PC-3 (cell line): ENCODE results near the gene ENTPD1. TPM values are rescaled to one million over a fixed set of nuclear protein-coding genes. Genes with fewer than 3 reads are reported as not detected.

Source experiments
- ATAC-seq: fragments of 200-7000 bp; cut with Tn5 transposase; 2 replicates; pipeline ENCODE4 v1.9.1; 2020; ENCODE audit warnings: mild to moderate bottlenecking, moderate library complexity
- BruUV-seq: library from RNA; stranded (reverse); fragments of 400-500 nt; replicated peaks from 2 replicates; lab custom pipeline; 2021; lab: Mats Ljungman, UMichigan
- CTCF ChIA-PET: fragments of 300-600 bp; sonication (Branson Sonifier 250); formaldehyde crosslinking; loops from one replicate; lab custom pipeline; 2022; ENCODE audit warnings: antibody characterized with exemption; lab: Charles Lee
- POLR2A ChIA-PET: fragments of 300-600 bp; sonication (Branson Sonifier 250); formaldehyde crosslinking; loops from one replicate; lab custom pipeline; 2022; ENCODE audit warnings: antibody characterized with exemption; ENCODE audit not compliant: unreplicated experiment; lab: Charles Lee
- DNase-seq: peaks from one replicate; pipeline ENCODE4 v3.0.0-alpha.2; 2015
- H2AFZ ChIP-seq: fragments of 300-600 bp; sonication (generic); 2 replicates; pipeline ENCODE4 v1.6.0; 2016; ENCODE audit warnings: antibody characterized with exemption, low read length
- H3F3A ChIP-seq: fragments of 300-600 bp; sonication (generic); one replicate; pipeline ENCODE4 v1.6.0; 2017; ENCODE audit warnings: antibody characterized with exemption, low read length, control low read depth, mild to moderate bottlenecking; ENCODE audit not compliant: unreplicated experiment
- H3K27ac ChIP-seq: fragments of 300-600 bp; sonication (generic); 2 replicates; pipeline ENCODE4 v1.5.1; 2016; ENCODE audit warnings: mild to moderate bottlenecking, low read length
- H3K27me3 ChIP-seq: fragments of 300-600 bp; sonication (generic); 2 replicates; pipeline ENCODE4 v1.6.1; 2016; ENCODE audit warnings: low read length, mixed read lengths
- H3K36me3 ChIP-seq: fragments of 300-600 bp; sonication (generic); 2 replicates; pipeline ENCODE4 v1.6.1; 2016; ENCODE audit warnings: low read depth, mixed run types, low read length, mixed read lengths
- H3K4me1 ChIP-seq: fragments of 300-600 bp; sonication (generic); 2 replicates; pipeline ENCODE4 v1.5.1; 2016; ENCODE audit warnings: low read length; ENCODE audit not compliant: insufficient read depth
- H3K4me2 ChIP-seq: fragments of 300-600 bp; sonication (generic); 2 replicates; pipeline ENCODE4 v1.6.0; 2016; ENCODE audit warnings: low read length
- H3K4me3 ChIP-seq: fragments of 300-600 bp; sonication (generic); 2 replicates; pipeline ENCODE4 v1.5.1; 2016; ENCODE audit warnings: mild to moderate bottlenecking, low read length, mixed read lengths
- H3K79me2 ChIP-seq: fragments of 300-600 bp; sonication (generic); 2 replicates; pipeline ENCODE4 v1.6.1; 2017; ENCODE audit warnings: low read length, mixed read lengths
- H3K9ac ChIP-seq: fragments of 300-600 bp; sonication (generic); 2 replicates; pipeline ENCODE4 v1.6.0; 2016; ENCODE audit warnings: mild to moderate bottlenecking, low read length
- H3K9me2 ChIP-seq: fragments of 300-600 bp; sonication (generic); replicated peaks from 2 replicates; pipeline ENCODE4 v1.6.1; 2016; ENCODE audit warnings: mixed run types, low read length, mixed read lengths
- H3K9me3 ChIP-seq: fragments of 300-600 bp; sonication (generic); 2 replicates; pipeline ENCODE4 v1.6.1; 2016; ENCODE audit warnings: low read length, mixed read lengths
- H4K20me1 ChIP-seq: fragments of 300-600 bp; sonication (generic); 2 replicates; pipeline ENCODE4 v1.6.1; 2016; ENCODE audit warnings: low read length, mixed read lengths
- EZH2 ChIP-seq: fragments of 300-600 bp; sonication (generic); IDR thresholded peaks from one replicate; pipeline ENCODE4 v1.6.1; 2017; ENCODE audit warnings: antibody characterized with exemption, mild to moderate bottlenecking, low read length; ENCODE audit not compliant: unreplicated experiment
- EZH2phosphoT487 ChIP-seq: fragments of 300-600 bp; sonication (generic); IDR thresholded peaks from 2 replicates; pipeline ENCODE4 v1.6.1; 2018; ENCODE audit warnings: mild to moderate bottlenecking, antibody characterized with exemption, low read length, borderline replicate concordance
- intact Hi-C: fragments of 100-400 bp; cut with micrococcal nuclease; formaldehyde crosslinking; loops from 2 replicates; pipeline ENCODE4 v1.9.0; 2023
- total RNA-seq: library from RNA; depleted of rRNA; stranded (reverse); fragments of >200 nt; gene quantifications from 2 replicates; pipeline ENCODE4 v1.2.3, GENCODE V29; 2014
- TF ChIP-seq, protein P1 (sequence below): fragments of 300-600 bp; sonication (generic); conservative IDR thresholded peaks from 2 replicates; pipeline ENCODE4 v1.5.1; 2017; ENCODE audit warnings: antibody characterized with exemption, low read depth, mild to moderate bottlenecking, low read length

The ENTPD1 gene
- total RNA-seq, 1 experiment from 2014 or later: not detected

DNA sequence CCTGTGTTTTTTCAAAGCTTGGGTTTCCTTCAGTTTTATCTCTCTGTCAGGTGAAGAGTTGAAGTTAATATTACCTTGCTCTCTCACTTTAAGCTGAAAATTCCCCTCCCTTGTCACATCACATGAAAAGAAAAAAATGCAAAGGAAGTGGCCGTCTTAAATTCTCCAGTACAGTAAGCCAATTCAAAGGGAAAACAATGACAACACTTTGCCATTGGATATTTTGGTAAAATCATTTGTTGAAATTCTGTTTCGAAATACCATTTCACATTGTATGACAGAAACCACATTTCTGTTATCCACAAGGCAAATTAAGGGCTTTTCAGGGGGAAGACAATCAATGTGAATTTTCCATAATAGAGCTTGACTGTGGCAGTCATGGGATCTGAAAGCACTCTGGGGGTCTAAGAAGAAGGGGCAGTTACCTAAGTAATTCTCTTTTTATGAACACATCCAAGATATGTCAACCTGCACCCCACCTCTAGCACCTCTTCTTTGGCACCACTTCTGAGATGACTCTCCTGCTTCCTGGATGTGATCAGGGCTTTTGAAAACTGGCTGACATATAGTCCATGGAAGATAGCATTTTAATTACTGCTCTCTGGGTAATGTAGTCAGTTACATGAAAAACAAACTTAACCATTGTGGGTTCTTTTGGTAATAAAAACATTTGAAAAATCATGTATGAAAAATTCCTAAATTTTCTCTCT is 63.8 kb downstream of the ENTPD1 start:
- TF ChIP-seq, protein P1, sequence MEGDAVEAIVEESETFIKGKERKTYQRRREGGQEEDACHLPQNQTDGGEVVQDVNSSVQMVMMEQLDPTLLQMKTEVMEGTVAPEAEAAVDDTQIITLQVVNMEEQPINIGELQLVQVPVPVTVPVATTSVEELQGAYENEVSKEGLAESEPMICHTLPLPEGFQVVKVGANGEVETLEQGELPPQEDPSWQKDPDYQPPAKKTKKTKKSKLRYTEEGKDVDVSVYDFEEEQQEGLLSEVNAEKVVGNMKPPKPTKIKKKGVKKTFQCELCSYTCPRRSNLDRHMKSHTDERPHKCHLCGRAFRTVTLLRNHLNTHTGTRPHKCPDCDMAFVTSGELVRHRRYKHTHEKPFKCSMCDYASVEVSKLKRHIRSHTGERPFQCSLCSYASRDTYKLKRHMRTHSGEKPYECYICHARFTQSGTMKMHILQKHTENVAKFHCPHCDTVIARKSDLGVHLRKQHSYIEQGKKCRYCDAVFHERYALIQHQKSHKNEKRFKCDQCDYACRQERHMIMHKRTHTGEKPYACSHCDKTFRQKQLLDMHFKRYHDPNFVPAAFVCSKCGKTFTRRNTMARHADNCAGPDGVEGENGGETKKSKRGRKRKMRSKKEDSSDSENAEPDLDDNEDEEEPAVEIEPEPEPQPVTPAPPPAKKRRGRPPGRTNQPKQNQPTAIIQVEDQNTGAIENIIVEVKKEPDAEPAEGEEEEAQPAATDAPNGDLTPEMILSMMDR: no peak
- TF ChIP-seq EZH2phosphoT487 (no peak), EZH2 (no peak)
- Histone ChIP-seq H3K4me3 (no peak overlapping the region), H3K4me2 (no peak overlapping the region), H2AFZ (no peak overlapping the region), H4K20me1 (no peaks in the 10 kb centered on the region), H3K9me3 (no peaks in the 10 kb centered on the region), H3F3A (no peaks in the 10 kb centered on the region), H3K79me2 (no peaks in the 10 kb centered on the region), H3K36me3 (no peaks in the 10 kb centered on the region), H3K27ac (no peak overlapping the region), H3K4me1 (no peaks in the 10 kb centered on the region; the same call in 1 of the 2 replicates), H3K27me3 (no peaks in the 10 kb centered on the region), H3K9me2 (no peaks in the 10 kb centered on the region), H3K9ac (no peak overlapping the region)
- POLR2A ChIA-PET: no interaction called here
- no TSS peak for BruUV-seq
- DNase-seq (no peak), ATAC-seq (no peak)
- CTCF ChIA-PET: no interaction called here
- intact Hi-C loops: no loop called here

DNA sequence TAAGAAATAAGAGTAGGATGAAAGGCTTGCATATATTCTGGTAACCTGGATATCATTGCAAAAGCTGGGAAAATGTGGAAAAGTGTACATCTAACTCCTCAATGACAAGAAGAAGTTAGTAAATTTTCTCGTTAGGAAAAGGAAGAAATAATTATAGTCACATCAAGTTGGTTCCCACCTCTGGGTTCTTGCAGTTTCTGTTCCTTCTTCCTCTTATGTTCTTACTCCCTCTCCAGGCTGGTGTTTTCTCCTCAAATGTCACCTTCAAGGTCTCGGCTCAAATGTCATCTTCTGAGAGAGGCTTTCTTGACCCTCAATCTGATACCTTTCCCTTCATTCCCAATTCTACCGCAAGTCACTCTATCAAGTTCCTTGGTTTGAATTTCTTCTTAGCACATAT is 64.4 kb downstream of the ENTPD1 start:
- no peak overlapping the region for H3K4me3 ChIP-seq
- H3K27ac ChIP-seq: no peak overlapping the region
- H3K36me3 ChIP-seq: no peaks in the 10 kb centered on the region
- ATAC-seq (no peak), DNase-seq (no peak)
- ChIA-PET CTCF (no interaction called here), POLR2A (no interaction called here)
- H3F3A ChIP-seq: no peaks in the 10 kb centered on the region
- H3K9me3 ChIP-seq: no peaks in the 10 kb centered on the region
- no peak overlapping the region for H2AFZ ChIP-seq
- H3K9me2 ChIP-seq: no peaks in the 10 kb centered on the region
- TF ChIP-seq EZH2 (no peak), EZH2phosphoT487 (no peak)
- TF ChIP-seq, protein P1: no peak
- H3K27me3 ChIP-seq: no peaks in the 10 kb centered on the region
- H3K4me1 ChIP-seq: no peaks in the 10 kb centered on the region; the same call in 1 of the 2 replicates
- intact Hi-C loops: no loop called here
- H3K79me2 ChIP-seq: no peaks in the 10 kb centered on the region
- no peaks in the 10 kb centered on the region for H4K20me1 ChIP-seq
- BruUV-seq: no TSS peak
- H3K9ac ChIP-seq: no peak overlapping the region
- no peak overlapping the region for H3K4me2 ChIP-seq

- H3K27me3 ChIP-seq: no peaks in the 10 kb centered on the region
- DNase-seq: no peak
- no peaks in the 10 kb centered on the region; the same call in 1 of the 2 replicates for H3K4me1 ChIP-seq
- no peaks in the 10 kb centered on the region for H3K9me2 ChIP-seq
- intact Hi-C loops: no loop called here
- H3K9me3 ChIP-seq: no peaks in the 10 kb centered on the region
- TF ChIP-seq EZH2phosphoT487: no peak
- no peak for TF ChIP-seq EZH2
- TF ChIP-seq, protein P1: no peak
- H3K9ac ChIP-seq: no peak overlapping the region
- ATAC-seq: no peak
- no peak overlapping the region for H2AFZ ChIP-seq
- no peaks in the 10 kb centered on the region for H3F3A ChIP-seq
- no peak overlapping the region for H3K4me2 ChIP-seq
- ChIA-PET CTCF (no interaction called here), POLR2A (no interaction called here)
- no peak overlapping the region for H3K4me3 ChIP-seq
- H3K36me3 ChIP-seq: no peaks in the 10 kb centered on the region
- H3K27ac ChIP-seq: no peak overlapping the region
- H3K79me2 ChIP-seq: no peaks in the 10 kb centered on the region
- no peaks in the 10 kb centered on the region for H4K20me1 ChIP-seq
- BruUV-seq: no TSS peak
Measured at GRCh38 chr10:95821720-95822119, 65.8 kb downstream of the ENTPD1 start.
